ENCODE measurements around the gene MYT1.

DNA sequence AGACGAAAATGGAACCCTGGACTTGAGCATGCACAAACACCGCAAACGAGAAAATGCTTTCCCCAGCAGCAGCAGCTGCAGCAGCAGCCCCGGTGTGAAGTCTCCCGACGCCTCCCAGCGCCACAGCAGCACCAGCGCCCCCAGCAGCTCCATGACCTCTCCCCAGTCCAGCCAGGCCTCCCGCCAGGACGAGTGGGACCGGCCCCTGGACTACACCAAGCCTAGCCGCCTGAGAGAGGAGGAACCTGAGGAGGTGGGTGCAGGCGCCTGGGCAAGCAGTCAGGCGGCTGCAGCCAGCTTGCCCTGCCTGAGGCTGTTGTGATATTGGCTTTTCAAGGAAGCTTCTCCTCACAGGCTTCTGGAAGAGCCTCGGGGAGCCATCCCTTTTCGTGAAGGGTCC is 55.5 kb downstream of the MYT1 start:
- TF ChIP-seq, protein P1, sequence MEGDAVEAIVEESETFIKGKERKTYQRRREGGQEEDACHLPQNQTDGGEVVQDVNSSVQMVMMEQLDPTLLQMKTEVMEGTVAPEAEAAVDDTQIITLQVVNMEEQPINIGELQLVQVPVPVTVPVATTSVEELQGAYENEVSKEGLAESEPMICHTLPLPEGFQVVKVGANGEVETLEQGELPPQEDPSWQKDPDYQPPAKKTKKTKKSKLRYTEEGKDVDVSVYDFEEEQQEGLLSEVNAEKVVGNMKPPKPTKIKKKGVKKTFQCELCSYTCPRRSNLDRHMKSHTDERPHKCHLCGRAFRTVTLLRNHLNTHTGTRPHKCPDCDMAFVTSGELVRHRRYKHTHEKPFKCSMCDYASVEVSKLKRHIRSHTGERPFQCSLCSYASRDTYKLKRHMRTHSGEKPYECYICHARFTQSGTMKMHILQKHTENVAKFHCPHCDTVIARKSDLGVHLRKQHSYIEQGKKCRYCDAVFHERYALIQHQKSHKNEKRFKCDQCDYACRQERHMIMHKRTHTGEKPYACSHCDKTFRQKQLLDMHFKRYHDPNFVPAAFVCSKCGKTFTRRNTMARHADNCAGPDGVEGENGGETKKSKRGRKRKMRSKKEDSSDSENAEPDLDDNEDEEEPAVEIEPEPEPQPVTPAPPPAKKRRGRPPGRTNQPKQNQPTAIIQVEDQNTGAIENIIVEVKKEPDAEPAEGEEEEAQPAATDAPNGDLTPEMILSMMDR (IDR thresholded peaks at IDR 0.05; ENCODE audit: low read length): no peak
- TF ChIP-seq EZH2 (IDR thresholded peaks at IDR 0.05; ENCODE audit: borderline replicate concordance, low read length): no peak

Data from OCI-LY1 (cell line).